ENCODE measurements around the gene MAP3K2.

The MAP3K2 gene

DNA sequence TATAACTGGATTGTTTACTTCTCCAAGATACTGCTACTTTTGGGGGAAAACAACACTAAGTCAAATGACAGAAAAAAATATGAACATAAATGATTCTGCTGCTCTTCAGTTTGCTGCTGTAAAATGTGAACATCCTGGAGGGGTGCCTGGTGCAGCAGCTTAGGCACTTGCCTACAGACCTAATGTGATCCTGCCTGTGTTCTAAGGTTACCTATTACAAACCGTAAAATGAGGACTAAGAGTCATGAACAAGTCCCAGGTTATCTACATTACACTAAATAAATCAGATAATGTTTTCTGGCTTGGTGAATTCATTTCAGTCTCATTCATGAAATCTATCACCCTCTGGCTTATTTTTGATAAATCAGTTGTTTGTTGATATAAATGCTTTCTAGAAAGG, 55.4 kb downstream of the MAP3K2 start:
- no peak for DNase-seq (ENCODE audit: low read depth in 1 of 2, low spot score in 1 of 2)
- in situ Hi-C loops (cut with HindIII; ENCODE audit: low pct_unique_long_range_greater_than_20kb, low sequenced_read_pairs) = no loop called here
- TF ChIP-seq JUND (IDR thresholded peaks at IDR 0.05; ENCODE audit: low read depth) = no peak

DNA sequence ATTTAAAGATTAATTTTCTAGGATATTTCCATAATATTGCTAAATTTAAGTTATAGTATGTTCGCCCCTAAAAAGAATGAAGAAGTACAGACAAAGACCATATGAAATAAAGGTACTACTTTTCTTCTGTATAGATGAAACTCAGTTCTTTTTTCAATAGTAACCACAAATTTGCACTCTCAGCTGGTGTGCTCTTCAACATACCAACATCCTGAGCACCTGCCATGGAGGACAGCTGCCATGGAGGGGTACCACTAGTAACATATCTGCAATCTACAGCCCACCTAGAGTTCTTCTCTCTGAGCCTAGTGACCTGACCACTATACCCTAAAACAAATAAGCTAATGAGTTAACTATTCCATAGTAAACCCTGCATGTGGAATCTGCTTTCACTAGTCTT, 57.0 kb downstream of the MAP3K2 start:
- no peak for DNase-seq (ENCODE audit: low read depth in 1 of 2, low spot score in 1 of 2)

DNA sequence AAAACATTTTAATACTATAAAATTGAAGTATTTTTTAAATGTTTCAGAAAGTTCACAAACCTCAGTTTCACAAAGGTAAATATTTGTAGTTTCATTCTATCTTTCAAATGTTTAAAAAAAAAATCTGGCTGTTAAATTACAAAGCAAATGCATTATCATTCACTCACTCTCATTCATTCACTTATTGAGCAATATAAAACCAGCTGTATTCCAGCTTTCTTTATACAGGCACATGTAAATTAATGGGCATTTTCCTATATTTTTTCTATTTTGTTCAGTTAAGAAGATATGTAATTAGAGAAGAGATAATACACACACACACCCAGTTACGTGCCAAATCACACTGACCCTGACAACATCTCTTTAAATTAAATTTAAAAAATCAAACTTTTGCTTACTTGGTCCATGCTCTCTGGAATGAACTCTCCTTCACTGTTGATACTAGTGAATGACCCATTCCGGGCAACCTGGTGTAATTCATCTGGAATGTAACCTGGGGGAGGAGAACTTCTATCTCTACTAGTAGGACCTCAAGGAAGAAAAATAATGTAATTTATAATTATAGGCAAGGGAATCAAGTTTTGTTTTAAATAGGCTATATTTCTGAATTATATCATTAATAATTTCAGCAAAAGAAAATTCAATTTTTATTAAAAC, 61.4 kb downstream of the MAP3K2 start:
- no peak for TF ChIP-seq JUND (IDR thresholded peaks at IDR 0.05; ENCODE audit: low read depth)
- no peak for DNase-seq (ENCODE audit: low read depth in 1 of 2, low spot score in 1 of 2)
- in situ Hi-C loops (cut with HindIII; ENCODE audit: low pct_unique_long_range_greater_than_20kb, low sequenced_read_pairs) = no loop called here

More for the DNA sequence above, 57.0 kb downstream of the MAP3K2 start:
- in situ Hi-C loops (cut with HindIII; ENCODE audit: low pct_unique_long_range_greater_than_20kb, low sequenced_read_pairs) = no loop called here
- TF ChIP-seq JUND (IDR thresholded peaks at IDR 0.05; ENCODE audit: low read depth) = no peak

DNA sequence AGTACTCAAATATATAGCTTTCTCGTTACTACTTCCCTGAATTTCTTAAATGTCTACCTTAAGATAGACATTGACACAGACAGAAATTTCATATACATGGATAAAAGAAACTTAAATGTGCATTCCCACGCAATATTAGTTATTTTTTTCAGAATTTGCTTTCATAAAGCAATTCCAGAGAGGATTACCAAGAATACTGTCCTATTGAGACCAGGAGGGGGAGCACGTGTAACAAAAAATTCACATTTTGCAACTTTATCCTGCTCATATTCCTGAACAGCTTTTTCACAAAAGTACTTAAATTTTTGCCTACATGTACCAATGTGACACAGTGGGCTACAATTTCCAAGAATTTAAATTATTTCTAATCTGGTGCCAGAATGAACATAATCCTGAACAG, 63.1 kb downstream of the MAP3K2 start:
- in situ Hi-C loops (cut with HindIII; ENCODE audit: low pct_unique_long_range_greater_than_20kb, low sequenced_read_pairs) = no loop called here
- peak in 1 of 2 experiments; percentile 37 for DNase-seq (ENCODE audit: low read depth in 1 of 2, low spot score in 1 of 2)
- TF ChIP-seq JUND (IDR thresholded peaks at IDR 0.05; ENCODE audit: low read depth) = no peak

DNA sequence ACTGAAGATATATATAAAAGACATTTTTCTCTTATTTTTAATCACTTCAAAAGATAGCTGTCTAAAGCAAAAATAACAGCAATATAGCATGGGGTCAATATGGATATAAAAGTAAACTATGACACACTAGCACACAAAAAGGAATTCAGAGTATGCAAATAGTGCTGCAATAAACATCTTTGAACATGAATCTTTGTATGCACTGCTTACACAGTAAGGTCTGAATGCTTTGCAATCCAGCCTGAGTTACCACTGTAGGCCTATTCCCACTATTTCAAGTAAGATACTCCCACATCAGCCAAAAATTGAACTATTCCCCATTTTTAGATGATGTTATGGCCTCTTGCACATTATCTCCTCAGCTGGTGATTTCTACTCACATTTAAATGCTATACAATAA, 66.5 kb downstream of the MAP3K2 start:
- peak; percentile 5 to 13 for DNase-seq (ENCODE audit: low read depth in 1 of 2, low spot score in 1 of 2)

DNA sequence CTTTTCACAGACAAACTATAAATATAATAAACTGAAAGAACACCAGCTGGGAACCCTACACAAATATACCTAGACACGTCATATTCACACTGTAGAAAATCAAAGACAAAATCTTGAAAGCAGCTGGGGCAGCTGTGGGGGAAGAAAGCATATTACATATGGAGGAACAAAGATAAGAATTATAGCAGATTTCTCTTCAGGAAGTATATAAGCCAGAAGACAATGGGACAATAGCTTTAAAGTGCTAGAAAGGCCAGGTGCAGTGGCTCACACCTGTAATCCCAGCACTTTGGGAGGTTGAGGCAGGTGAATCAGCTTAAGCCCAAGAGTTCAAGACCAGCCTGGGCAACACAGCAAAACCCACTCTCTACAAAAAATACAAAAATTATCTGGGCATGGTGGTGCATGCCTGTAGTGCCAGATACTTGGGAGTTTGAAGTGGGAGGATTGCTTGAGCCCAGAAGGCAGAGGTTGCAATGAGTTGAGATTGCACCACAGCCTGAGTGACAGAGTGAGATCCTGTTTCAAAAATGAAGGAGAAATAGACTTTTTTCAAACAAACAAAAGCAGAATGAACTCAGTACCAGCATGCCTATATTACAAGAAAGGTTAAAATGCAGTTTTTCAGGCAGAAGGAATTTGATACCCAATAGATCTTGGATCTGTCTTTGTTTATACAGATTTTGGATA, 67.0 kb downstream of the MAP3K2 start:
- DNase-seq (ENCODE audit: low read depth in 1 of 2, low spot score in 1 of 2) = no peak
- in situ Hi-C loops (cut with HindIII; ENCODE audit: low pct_unique_long_range_greater_than_20kb, low sequenced_read_pairs) = no loop called here
- no peak for TF ChIP-seq JUND (IDR thresholded peaks at IDR 0.05; ENCODE audit: low read depth)

More for the DNA sequence above, 66.5 kb downstream of the MAP3K2 start:
- in situ Hi-C loops (cut with HindIII; ENCODE audit: low pct_unique_long_range_greater_than_20kb, low sequenced_read_pairs) = no loop called here
- TF ChIP-seq JUND (IDR thresholded peaks at IDR 0.05; ENCODE audit: low read depth) = no peak

DNA sequence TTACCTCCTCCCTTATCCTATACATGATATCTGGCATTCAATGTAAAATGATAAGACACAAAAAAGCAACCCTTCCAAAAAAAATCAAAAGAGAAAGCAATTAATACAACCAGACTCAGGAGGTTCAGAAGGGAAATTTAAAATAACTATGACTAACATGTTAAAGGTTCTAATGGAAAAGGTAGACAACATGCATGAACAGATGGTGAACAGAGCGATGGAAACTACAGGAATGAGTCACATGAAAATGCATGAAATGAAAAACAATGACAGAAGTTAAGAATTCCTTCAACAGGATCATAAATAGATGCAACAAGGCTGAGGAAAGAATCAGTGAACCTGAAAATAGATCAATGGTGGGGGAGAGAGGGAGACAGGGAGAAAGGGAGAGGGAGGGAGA, 67.7 kb downstream of the MAP3K2 start:
- no peak for DNase-seq (ENCODE audit: low read depth in 1 of 2, low spot score in 1 of 2)
- in situ Hi-C loops (cut with HindIII; ENCODE audit: low pct_unique_long_range_greater_than_20kb, low sequenced_read_pairs) = no loop called here
- no peak for TF ChIP-seq JUND (IDR thresholded peaks at IDR 0.05; ENCODE audit: low read depth)

DNA sequence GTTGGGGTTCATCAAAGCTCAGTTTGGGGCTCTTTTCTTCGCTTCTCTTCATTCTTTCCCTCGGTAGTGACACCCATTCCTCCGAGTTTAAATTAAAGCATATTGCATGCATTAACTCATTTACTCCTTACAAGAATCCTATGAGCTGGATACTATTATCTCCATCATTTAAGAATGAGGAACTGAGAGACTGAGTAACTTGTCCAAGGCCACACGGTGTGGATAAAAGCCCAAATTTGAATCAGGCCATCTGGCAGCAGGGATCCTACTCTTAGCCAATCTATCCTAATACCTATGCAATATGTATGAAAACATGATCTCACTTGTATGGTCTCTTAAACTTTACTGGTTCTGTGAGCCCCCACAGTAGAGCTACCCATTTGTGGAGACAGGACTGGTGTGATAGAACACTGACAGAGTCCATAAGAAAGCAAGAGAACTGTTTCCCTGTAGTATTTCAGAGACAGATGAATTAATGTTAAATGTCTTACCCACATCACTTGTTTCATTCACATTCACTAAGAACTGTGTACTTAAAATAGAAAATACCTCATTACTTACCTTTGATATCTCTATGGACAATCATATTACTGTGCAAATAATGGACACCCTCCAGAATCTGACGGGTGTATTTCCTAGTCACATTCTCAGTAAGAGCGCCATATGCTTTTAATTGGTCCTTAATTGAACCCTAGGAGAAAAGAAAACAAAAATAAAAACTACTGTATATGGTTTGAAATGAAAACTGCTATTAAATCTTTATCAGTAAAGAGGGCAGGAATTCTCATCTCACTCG, 73.4 kb downstream of the MAP3K2 start:
- in situ Hi-C loops (cut with HindIII; ENCODE audit: low pct_unique_long_range_greater_than_20kb, low sequenced_read_pairs) = no loop called here
- no peak for TF ChIP-seq JUND (IDR thresholded peaks at IDR 0.05; ENCODE audit: low read depth)
- DNase-seq (ENCODE audit: low read depth in 1 of 2, low spot score in 1 of 2) = peak in 1 of 2 experiments; percentile 23

DNA sequence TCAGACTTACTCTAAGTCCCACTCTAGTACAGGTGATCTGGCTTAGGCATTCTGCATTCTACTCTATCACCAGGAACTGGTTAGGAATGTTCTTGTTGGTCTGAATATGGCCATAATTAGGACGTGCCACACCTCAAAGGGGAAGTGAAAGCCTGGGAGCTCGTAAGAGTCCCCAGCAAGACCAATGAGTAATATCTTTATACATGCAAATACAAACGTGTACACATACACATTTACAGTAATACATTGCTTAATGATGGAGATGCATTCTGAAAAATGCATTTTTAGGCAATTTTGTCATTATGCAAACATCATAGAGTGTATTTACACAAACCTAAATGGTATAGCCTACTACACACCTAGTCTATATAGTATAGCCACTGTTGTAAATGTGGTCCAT, 74.4 kb downstream of the MAP3K2 start:
- no peak for TF ChIP-seq JUND (IDR thresholded peaks at IDR 0.05; ENCODE audit: low read depth)
- no peak for DNase-seq (ENCODE audit: low read depth in 1 of 2, low spot score in 1 of 2)
- in situ Hi-C loops (cut with HindIII; ENCODE audit: low pct_unique_long_range_greater_than_20kb, low sequenced_read_pairs) = no loop called here

DNA sequence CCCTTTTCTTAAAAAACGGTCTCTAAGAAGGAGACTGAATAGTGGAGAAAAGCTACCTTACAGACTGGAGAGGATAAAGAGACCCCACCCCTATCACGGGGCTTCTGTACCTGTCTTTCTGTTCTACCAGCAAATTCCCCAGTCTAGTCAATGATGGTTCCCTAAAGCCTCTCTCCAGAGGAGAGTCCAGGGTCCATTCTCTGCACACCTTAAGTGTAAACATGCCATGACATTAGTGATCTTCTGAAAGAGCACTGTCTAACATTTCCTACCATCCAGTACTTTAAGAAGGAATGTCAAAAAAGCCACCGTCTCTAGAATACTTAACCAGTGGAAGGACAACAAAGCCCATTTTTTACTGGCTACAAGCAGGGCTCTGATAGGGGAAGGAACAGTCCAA, 76.8 kb downstream of the MAP3K2 start:
- TF ChIP-seq JUND (IDR thresholded peaks at IDR 0.05; ENCODE audit: low read depth) = no peak
- in situ Hi-C loops (cut with HindIII; ENCODE audit: low pct_unique_long_range_greater_than_20kb, low sequenced_read_pairs) = no loop called here
- no peak for DNase-seq (ENCODE audit: low read depth in 1 of 2, low spot score in 1 of 2)

DNA sequence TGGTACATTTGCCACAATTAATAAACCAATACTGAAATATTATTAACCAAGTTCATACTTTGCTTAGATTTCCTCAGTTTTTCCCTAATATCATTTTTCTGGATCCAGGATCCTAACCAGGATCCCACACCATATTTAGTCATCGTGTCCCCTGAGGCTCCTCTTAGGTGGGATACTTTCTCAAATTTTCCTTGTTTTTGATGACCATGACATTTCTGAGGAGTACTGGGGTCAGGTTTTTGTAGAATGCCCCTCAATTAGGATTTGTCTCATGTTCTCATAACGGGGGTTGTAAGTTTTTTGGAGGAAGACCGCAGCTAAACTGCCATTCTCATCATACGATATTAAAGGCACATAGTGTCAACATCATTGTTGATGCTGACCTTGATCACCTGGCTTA, 78.3 kb downstream of the MAP3K2 start:
- TF ChIP-seq JUND (IDR thresholded peaks at IDR 0.05; ENCODE audit: low read depth) = no peak
- in situ Hi-C loops (cut with HindIII; ENCODE audit: low pct_unique_long_range_greater_than_20kb, low sequenced_read_pairs) = no loop called here
- no peak for DNase-seq (ENCODE audit: low read depth in 1 of 2, low spot score in 1 of 2)

DNA sequence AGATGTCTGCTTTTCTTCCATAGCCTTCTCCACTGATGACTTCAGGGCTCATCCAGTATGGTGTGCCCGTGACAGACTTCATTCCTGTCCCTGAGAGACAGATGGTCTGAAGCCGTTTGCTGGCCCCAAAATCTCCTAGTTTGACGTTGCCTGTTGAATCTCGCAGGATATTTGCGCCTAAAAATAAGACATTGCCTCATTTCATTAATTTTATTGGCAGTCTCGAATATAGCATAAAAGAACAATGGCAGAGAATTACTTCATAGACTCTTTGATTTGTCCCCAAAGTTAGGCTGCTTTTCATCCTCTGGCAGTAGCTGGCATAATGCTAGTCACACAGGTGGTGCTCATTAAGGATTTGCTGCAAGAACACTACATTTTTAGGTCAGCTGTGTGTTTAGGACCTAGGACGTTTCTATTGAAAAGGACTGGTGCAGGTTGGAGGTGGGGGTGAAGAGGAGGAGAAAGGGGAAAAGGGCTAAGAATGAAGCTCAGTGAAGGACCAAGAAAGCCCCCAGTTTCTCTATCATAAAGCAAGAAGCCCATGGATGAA, 79.1 kb downstream of the MAP3K2 start:
- no peak for TF ChIP-seq JUND (IDR thresholded peaks at IDR 0.05; ENCODE audit: low read depth)
- no peak for DNase-seq (ENCODE audit: low read depth in 1 of 2, low spot score in 1 of 2)
- in situ Hi-C loops (cut with HindIII; ENCODE audit: low pct_unique_long_range_greater_than_20kb, low sequenced_read_pairs) = no loop called here

Data from T47D (cell line).